Mesenchymal stem cell (in vitro differentiated cells and primary cell): ENCODE data around the gene FNTB. TPM values are rescaled to one million over a fixed set of nuclear protein-coding genes. Genes with fewer than 3 reads are reported as not detected.

ENCODE experiments used
- DNase-seq: peaks from one replicate; pipeline ENCODE4 v3.0.0-alpha.2; 2013
- H2AFZ ChIP-seq: one replicate; pipeline ENCODE4 v1.6.1; 2013; ENCODE audit warnings: low read depth, mild to moderate bottlenecking, control low read depth, inconsistent platforms, low read length, moderate library complexity
- H2AK5ac ChIP-seq: 2 replicates; pipeline ENCODE4 v1.6.1; 2013; ENCODE audit warnings: low read length, moderate library complexity, mild to moderate bottlenecking, inconsistent platforms; ENCODE audit not compliant: severe bottlenecking
- H2BK120ac ChIP-seq: one replicate; pipeline ENCODE4 v1.6.1; 2013; ENCODE audit warnings: low read depth, mild to moderate bottlenecking, inconsistent platforms, low read length, moderate library complexity
- H2BK12ac ChIP-seq, 2 experiments: one replicate each; pipeline ENCODE4 v1.6.1; 2013; ENCODE audit warnings: inconsistent platforms in 2 of 2, low read length in 2 of 2, mild to moderate bottlenecking in 2 of 2, moderate library complexity in 2 of 2, control low read depth in 1 of 2
- H2BK15ac ChIP-seq: one replicate; pipeline ENCODE4 v1.6.1; 2013; ENCODE audit warnings: mild to moderate bottlenecking, low read depth, inconsistent platforms; ENCODE audit not compliant: poor library complexity, severe bottlenecking
- H2BK5ac ChIP-seq: 2 replicates; pipeline ENCODE4 v1.6.1; 2013; ENCODE audit warnings: low read depth, mild to moderate bottlenecking, low read length, control low read depth, inconsistent platforms; ENCODE audit not compliant: poor library complexity, severe bottlenecking
- H3K14ac ChIP-seq, 2 experiments: one replicate each; pipeline ENCODE4 v1.6.1; 2013; ENCODE audit warnings: inconsistent platforms in 2 of 2, low read length in 2 of 2, control low read depth in 1 of 2, mild to moderate bottlenecking in 1 of 2, moderate library complexity in 1 of 2
- H3K18ac ChIP-seq, 2 experiments: one replicate each; pipeline ENCODE4 v1.6.1; 2013; ENCODE audit warnings: inconsistent platforms in 2 of 2, low read length in 2 of 2, control low read depth in 1 of 2, low read depth in 1 of 2, mild to moderate bottlenecking in 1 of 2
- H3K23ac ChIP-seq, 2 experiments: one replicate each; pipeline ENCODE4 v1.6.1; 2013; ENCODE audit warnings: inconsistent platforms in 2 of 2, low read length in 2 of 2, mild to moderate bottlenecking in 2 of 2, moderate library complexity in 2 of 2, control low read depth in 1 of 2
- H3K27ac ChIP-seq: 2 replicates; pipeline ENCODE4 v1.5.1; 2013; ENCODE audit warnings: mild to moderate bottlenecking, moderate library complexity, low read length, control low read depth, inconsistent platforms; ENCODE audit not compliant: poor library complexity, severe bottlenecking
- H3K27me3 ChIP-seq, 2 experiments: 2 replicates each; pipeline versions ENCODE4 v1.6.1 to v1.7.0; 2013; ENCODE audit warnings: low read length in 2 of 2, mild to moderate bottlenecking in 2 of 2, moderate library complexity in 2 of 2, control low read depth in 1 of 2, inconsistent platforms in 1 of 2; ENCODE audit not compliant: control insufficient read depth in 1 of 2, insufficient read depth in 1 of 2
- H3K36me3 ChIP-seq, 2 experiments: 2 replicates each; pipeline versions ENCODE4 v1.6.1 to v1.7.0; 2013; ENCODE audit warnings: low read length in 2 of 2, control low read depth in 1 of 2, inconsistent platforms in 1 of 2, low read depth in 1 of 2, mild to moderate bottlenecking in 1 of 2; ENCODE audit not compliant: insufficient read depth in 2 of 2, control insufficient read depth in 1 of 2
- H3K4ac ChIP-seq, 2 experiments: one replicate each; pipeline ENCODE4 v1.6.1; 2013; ENCODE audit warnings: inconsistent platforms in 2 of 2, low read length in 2 of 2, mild to moderate bottlenecking in 2 of 2, moderate library complexity in 2 of 2, control low read depth in 1 of 2, low read depth in 1 of 2
- H3K4me1 ChIP-seq: 2 replicates; pipeline ENCODE4 v1.6.1; 2013; ENCODE audit warnings: low read depth, low read length, control low read depth; ENCODE audit not compliant: control insufficient read depth, insufficient read depth
- H3K4me2 ChIP-seq: 2 replicates; pipeline ENCODE4 v1.6.1; 2013; ENCODE audit warnings: low read length, mild to moderate bottlenecking, inconsistent platforms; ENCODE audit not compliant: poor library complexity, severe bottlenecking
- H3K4me3 ChIP-seq, 2 experiments: 2 replicates each; pipeline versions ENCODE4 v1.5.1 to v1.7.0; 2013; ENCODE audit warnings: low read length in 2 of 2, mild to moderate bottlenecking in 2 of 2, control low read depth in 1 of 2, low read depth in 1 of 2; ENCODE audit not compliant: insufficient read depth in 1 of 2
- H3K79me1 ChIP-seq: replicated peaks from 2 replicates; pipeline ENCODE4 v1.6.1; 2013; ENCODE audit warnings: mild to moderate bottlenecking, control low read depth, low read length, inconsistent platforms; ENCODE audit not compliant: poor library complexity, severe bottlenecking
- H3K9ac ChIP-seq: 2 replicates; pipeline ENCODE4 v1.7.0; 2013; ENCODE audit warnings: mild to moderate bottlenecking, low read length, moderate library complexity
- H3K9me3 ChIP-seq: 2 replicates; pipeline ENCODE4 v1.7.0; 2013; ENCODE audit warnings: mild to moderate bottlenecking, low read length; ENCODE audit not compliant: control insufficient read depth
- H4K8ac ChIP-seq: one replicate; pipeline ENCODE4 v1.6.1; 2013; ENCODE audit warnings: inconsistent platforms, mild to moderate bottlenecking, low read length, moderate library complexity
- H4K91ac ChIP-seq: one replicate; pipeline ENCODE4 v1.6.1; 2013; ENCODE audit warnings: mild to moderate bottlenecking, low read length, inconsistent platforms
- WGBS: methylation state at CpG from one replicate; pipeline ENCODE4 v1.1.7; 2013; ENCODE audit warnings: mixed read lengths; 5-methylcytosine and 5-hydroxymethylcytosine counted together
- polyA plus RNA-seq, 2 experiments: library from polyadenylated mRNA; stranded (reverse); fragments of 200-250 nt; gene quantifications; one replicate each; pipeline ENCODE4 v1.2.3, GENCODE V29; 2013

FNTB gene
- 9.8 TPM for polyA plus RNA-seq (2013, experiment 1 of 2)
- polyA plus RNA-seq (2013, experiment 2 of 2), result 9.9 TPM

- WGBS, result under 1% methylated on average over 65 of the region's 65 CpGs
- Histone ChIP-seq H2AFZ (peak within 1 kb of the TSS; percentile 72), H4K8ac (peak within 1 kb of the TSS; percentile 83), H4K91ac (peak within 1 kb of the TSS; percentile 92), H3K27me3 (peaks cover 3 to 5% of the 10 kb centered on the region in 2 experiments), H3K23ac (no peak within 1 kb of the TSS), H3K4me3 (peak within 1 kb of the TSS; percentile 69 to 96), H3K9me3 (no peaks in the 10 kb centered on the region), H3K18ac (peak within 1 kb of the TSS; percentile 83 to 87), H2BK12ac (no peak within 1 kb of the TSS), H3K9ac (peak within 1 kb of the TSS; percentile 94), H2BK15ac (peak within 1 kb of the TSS; percentile 44), H2BK5ac (peak within 1 kb of the TSS; percentile 54), H3K4me2 (peak within 1 kb of the TSS; percentile 67), H3K36me3 (peaks cover 0 to 2% of the 10 kb centered on the region in 2 experiments), H2BK120ac (no peak within 1 kb of the TSS), H3K79me1 (peaks cover 21% of the 10 kb centered on the region), H3K4ac (peak within 1 kb of the TSS; percentile 2 to 63), H2AK5ac (no peak within 1 kb of the TSS), H3K4me1 (peaks cover 4% of the 10 kb centered on the region), H3K27ac (peak within 1 kb of the TSS; percentile 88), H3K14ac (peak within 1 kb of the TSS in 1 of 2 experiments; percentile 72)
- DNase-seq, result peak; percentile 99
These were observed at the start of gene FNTB for GRCh38 chr14:64986648-64987437. Gene FNTB (plus strand): TSS chr14:64986895. CDS start chr14:64986954, 59 bp downstream.

- no peak overlapping the region for H4K91ac ChIP-seq
- no peak overlapping the region for H3K4ac ChIP-seq
- DNase-seq, result no peak
- H3K4me3 ChIP-seq, result no peak overlapping the region
- no peak overlapping the region for H2BK12ac ChIP-seq
- no peak overlapping the region for H3K4me2 ChIP-seq
- peaks cover 12% of the 10 kb centered on the region for H3K4me1 ChIP-seq
- peaks cover 27% of the 10 kb centered on the region for H3K79me1 ChIP-seq
- no peak overlapping the region for H3K9ac ChIP-seq
- no peak overlapping the region for H2BK15ac ChIP-seq
- no peak overlapping the region for H3K14ac ChIP-seq
- H2BK120ac ChIP-seq, result no peak overlapping the region
- H3K23ac ChIP-seq, result no peak overlapping the region
- H3K36me3 ChIP-seq, result peaks cover 9 to 60% of the 10 kb centered on the region in 2 experiments
- H2AK5ac ChIP-seq, result peak overlapping the region; percentile 3
- H2BK5ac ChIP-seq, result no peak overlapping the region
- no peak overlapping the region for H2AFZ ChIP-seq
- no peaks in the 10 kb centered on the region for H3K27me3 ChIP-seq
- H3K27ac ChIP-seq, result peak overlapping the region; percentile 3
- no peak overlapping the region for H4K8ac ChIP-seq
- 92% methylated on average over 1 of the region's 1 CpG for WGBS
- H3K18ac ChIP-seq, result no peak overlapping the region
- no peaks in the 10 kb centered on the region for H3K9me3 ChIP-seq
These were observed 49.4 kb upstream of the FNTB start for GRCh38 chr14:64937171-64937820.

- WGBS, result 93% methylated on average over 1 of the region's 1 CpG
- peak overlapping the region; percentile 42 for H3K27ac ChIP-seq
- H2AFZ ChIP-seq, result no peak overlapping the region
- no peak overlapping the region for H3K4ac ChIP-seq
- H3K14ac ChIP-seq, result no peak overlapping the region
- H4K8ac ChIP-seq, result no peak overlapping the region
- H3K9ac ChIP-seq, result no peak overlapping the region
- no peak overlapping the region for H2AK5ac ChIP-seq
- no peaks in the 10 kb centered on the region for H3K27me3 ChIP-seq
- H3K4me1 ChIP-seq, result peaks cover 12% of the 10 kb centered on the region
- no peak overlapping the region for H3K23ac ChIP-seq
- no peak overlapping the region for H4K91ac ChIP-seq
- no peak overlapping the region for H2BK12ac ChIP-seq
- no peak overlapping the region for H3K4me2 ChIP-seq
- no peak overlapping the region for H2BK120ac ChIP-seq
- no peak overlapping the region for H2BK5ac ChIP-seq
- peaks cover 27% of the 10 kb centered on the region for H3K79me1 ChIP-seq
- no peak overlapping the region for H2BK15ac ChIP-seq
- H3K4me3 ChIP-seq, result no peak overlapping the region
- no peak overlapping the region for H3K18ac ChIP-seq
- peak; percentile 23 for DNase-seq
- H3K36me3 ChIP-seq, result peaks cover 12 to 60% of the 10 kb centered on the region in 2 experiments
- H3K9me3 ChIP-seq, result no peaks in the 10 kb centered on the region
These were observed 48.9 kb upstream of the FNTB start for GRCh38 chr14:64937821-64938193.
